ENCODE measurements around the gene IL19.

IL19 gene

DNA sequence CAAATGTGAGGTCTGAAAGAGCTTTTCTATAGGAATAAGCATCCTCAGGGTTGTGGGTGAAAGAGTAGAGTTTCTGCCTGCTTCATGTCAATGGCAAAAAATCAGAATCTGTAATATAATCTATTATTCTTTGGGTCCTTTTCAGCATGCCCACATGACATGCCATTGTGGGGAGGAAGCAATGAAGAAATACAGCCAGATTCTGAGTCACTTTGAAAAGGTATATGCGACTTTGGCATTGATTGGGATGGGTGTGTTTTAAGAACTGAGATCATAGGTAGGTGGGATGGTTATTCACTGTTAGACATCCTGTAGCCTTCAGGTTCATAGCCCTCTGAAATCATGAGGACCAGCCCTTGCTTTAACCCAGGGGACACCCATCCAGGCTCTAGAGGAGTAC is 96.7 kb downstream of the IL19 start:
- no peak for FAIRE-seq

GRCh38 chr1:206867716-206868115 is 97.1 kb downstream of the IL19 start:
- no peak for FAIRE-seq

DNA sequence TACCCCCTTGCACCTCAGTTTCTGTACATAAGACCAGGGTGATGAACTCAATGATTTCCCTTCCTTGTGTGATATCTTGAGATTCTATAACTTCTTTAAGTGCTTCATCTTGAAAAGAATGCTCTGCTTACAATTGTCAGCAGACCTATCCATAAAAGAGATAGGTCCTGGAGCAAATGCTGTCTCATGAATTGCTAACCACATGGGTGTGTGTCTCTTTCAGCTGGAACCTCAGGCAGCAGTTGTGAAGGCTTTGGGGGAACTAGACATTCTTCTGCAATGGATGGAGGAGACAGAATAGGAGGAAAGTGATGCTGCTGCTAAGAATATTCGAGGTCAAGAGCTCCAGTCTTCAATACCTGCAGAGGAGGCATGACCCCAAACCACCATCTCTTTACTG is 97.7 kb downstream of the IL19 start:
- FAIRE-seq = no peak

DNA sequence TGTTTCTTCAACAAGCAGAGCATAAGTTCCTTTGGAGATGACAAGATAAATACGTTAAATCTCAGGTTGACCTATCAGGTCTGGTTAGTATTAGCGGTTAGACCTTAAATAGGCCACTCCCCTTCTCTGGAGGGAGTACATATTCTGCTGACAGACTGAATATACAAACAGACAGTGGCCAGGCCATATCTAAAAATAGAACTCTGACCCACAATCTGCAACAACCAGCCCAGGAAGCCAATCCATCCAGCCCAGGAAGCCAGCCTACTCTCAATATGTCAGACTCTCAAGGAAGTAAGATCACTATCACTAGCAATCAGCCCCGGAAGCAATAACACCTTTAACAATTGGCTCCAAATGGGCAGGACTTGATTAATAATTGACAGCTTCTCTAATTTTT is 101.6 kb downstream of the IL19 start:
- no peak for FAIRE-seq

DNA sequence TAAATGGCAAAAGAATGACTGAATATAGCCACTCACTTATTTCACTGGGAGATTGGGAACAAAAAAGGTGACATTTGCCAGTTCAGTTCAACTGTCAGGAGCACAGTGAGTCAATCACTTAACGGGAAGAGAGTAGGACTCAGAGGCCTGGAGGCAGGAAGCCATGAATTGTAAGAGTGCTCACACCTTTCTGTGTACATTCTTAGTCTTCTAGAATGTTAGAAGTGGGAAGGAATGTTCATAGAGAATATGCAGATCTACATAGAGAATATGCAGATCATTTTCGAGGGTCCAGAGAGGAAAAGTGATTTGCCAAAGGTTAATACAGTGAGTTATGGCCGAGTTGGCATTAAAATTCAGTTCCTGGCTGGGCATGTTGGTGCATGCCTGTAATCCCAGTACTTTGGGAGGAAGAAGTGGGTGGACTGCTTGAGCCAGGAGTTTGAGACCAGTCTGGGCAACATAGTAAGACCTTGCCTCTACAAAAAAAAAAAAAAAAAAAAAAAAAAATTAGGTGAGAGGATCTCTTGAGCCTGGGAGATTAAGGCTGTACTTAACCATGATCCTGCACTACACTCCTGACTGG is 103.1 kb downstream of the IL19 start:
- FAIRE-seq = no peak

DNA sequence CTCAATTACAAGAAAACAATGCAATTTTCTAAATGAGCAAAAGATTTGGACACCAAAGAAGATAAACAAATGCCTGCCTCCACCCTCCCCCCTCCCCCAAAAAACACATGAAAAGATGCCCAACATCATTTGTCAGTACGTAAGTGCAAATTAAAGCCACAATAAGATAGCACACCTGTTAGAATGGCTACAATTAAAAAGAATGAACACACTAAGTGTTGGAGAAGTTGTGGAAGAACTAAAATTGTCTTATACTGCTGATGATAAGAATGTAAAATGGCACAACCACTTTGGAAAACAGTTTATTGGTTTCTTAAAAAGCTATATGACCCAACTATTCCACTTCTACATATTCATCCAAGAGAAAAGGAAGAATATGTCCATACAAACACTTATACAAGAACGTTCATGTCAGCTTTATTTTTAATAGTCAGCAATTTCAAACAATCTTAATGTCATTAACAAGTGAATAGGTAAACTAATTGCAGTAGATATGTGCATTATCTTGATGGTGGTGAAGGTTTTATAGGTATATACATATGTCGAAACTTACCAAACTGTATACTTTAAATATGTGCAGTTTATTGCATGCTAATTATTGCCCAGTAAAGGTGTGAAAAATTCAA is 105.3 kb downstream of the IL19 start:
- no peak for FAIRE-seq

DNA sequence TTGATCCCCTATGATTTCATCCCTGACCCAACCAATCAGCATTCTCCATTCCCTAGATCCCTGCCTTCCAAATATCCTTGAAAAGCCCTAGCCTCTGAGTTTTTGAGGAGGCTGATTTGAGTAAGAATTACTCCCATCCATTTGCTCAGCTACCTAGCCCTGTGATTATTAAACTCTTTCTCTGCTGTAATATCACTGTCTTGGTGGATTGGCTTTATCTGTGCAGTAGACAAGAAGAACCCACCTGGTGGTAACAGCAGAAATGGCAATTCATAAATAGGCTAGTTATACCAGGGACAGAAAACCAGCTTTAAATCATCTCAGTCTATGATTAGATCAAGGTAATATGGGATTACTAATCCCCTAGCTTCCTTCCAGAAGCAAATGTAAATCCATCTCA is 107.9 kb downstream of the IL19 start:
- FAIRE-seq = no peak

DNA sequence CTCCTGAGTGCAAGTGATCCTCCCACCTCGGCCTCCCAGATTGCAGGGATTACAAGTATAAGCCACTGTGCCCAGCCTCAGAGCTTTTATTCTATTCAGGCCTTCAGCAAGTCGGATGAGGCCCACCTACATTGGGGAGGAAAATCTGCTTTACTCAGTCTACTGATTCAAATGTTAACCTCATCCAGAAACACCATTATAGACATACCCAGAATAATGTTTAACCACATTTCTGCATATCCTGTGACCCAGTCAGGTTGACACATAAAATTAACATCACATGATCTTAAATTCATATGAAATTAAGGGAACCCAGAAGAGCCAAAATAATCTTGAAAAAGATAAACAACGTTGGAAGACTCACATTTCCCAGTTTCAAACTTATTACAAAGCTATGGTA is 109.7 kb downstream of the IL19 start:
- no peak for FAIRE-seq

GRCh38 chr1:206882555-206882954 is 112.0 kb downstream of the IL19 start:
- no peak for FAIRE-seq

DNA sequence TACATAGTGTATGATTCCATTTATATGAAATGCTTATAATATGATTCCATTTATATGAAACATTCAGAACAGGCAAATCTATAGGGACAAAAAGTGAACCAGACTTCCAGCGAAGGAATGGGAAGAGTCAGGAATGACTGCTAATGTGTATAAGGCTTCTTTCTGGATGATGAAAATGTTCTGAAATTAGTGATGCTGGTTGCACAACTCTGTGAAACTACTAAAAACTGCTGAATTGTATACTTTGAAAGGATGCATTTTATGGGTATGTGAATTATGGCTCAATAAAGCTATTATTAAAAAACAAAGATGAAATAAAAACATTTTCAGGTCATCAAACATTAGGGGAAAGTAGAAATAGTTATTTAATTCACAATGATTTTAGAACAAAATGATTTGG is 112.6 kb downstream of the IL19 start:
- FAIRE-seq = no peak

DNA sequence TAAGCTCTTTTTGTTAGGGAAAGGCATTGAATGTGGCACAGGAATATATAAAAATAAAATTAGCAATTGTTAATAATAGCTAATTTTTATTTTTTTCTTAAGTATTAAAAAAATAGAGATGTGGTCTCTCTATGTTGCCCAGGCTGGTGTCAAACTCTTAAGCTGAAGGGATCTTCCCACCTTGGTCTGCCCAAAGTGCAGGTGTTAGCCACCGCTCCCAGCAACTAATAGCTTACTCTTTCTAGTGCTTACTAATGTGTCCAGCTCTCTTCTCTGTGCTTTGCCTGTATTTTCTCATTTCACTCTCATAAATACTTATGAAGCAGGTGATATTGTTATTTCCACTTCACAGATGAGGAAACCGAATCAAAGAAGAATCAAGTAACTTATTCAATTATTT is 113.3 kb downstream of the IL19 start:
- FAIRE-seq = no peak

DNA sequence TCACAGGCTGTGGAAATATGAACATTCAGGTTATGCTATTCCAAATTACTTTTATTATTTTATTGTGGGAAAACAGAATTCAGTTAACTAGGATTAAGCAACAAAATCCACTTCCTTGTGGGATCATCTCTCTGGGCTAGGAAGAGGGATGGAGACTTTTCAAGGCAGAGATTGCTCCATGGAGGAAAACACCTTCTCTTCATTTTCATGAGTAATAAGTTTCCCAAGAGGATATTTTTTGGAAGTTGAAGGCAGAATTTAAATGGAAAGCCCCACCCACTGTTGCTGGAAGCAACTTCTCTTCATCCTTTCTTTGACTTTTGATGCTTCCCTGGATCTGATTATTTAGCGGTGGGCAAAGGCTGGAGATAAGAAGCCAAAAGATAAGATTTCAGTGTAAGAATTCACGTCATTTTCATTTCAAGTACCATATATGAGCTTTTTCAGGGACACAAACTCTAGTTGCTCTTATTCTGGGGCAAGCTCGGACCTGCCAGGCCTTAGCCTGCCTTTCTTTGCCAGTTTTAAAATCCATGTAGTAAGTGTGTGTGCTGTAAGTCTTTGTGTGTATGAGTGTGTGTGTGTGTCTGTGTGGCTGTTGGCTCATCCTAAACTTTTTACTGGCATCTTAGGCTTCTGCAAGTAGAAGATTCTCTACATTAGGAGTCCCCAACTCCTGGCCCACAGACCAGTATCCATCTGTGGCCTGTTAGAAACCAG is 114.9 kb downstream of the IL19 start:
- FAIRE-seq = no peak

DNA sequence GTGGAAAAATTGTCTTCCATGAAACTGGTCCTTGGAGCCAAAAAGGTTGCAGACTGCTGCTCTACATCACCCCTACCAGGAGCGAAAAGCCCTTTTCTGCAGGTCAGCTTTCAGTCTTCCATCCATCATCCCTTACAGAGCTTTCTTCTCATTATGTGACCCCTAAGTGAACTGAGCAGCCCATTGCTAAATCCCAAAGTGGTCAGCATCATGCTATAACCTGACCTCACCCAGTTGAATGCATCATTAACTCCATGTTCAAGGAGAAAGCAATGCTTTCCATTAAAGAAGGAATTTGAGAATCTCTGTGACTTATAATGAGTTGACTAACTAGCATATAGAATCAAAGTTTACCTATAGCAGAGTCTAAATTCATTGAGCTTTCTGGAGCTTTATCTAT is 116.3 kb downstream of the IL19 start:
- FAIRE-seq = no peak

DNA sequence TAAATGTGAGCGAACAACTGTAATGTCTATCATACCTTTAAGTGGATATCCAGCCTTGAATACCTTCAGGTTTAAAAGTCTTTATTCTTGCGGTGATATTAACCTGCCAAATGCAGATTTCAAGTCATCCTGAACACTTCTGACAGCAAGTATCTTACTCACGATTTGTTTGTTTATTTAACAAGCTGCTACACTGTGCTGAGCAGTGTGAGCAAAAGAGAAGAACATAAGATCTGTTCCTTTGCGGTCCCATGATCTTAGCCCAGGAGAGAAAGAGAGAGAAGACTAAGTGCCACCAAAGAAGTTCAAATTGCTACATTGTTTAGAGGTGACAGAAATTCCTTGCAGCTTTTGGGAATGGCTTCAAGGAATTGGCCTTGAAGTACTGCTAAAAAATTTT is 117.1 kb downstream of the IL19 start:
- no peak for FAIRE-seq

- no peak for FAIRE-seq
Observed at GRCh38 chr1:206890125-206891060, 119.8 kb downstream of the IL19 start.

GRCh38 chr1:206891412-206891811 is 120.8 kb downstream of the IL19 start:
- no peak for FAIRE-seq

Measured in G401.6 (cell line).